Esophagus squamous epithelium (tissue), 5 donors: ENCODE data around the gene ATPAF1. TPM values are rescaled to one million over a fixed set of nuclear protein-coding genes. Genes with fewer than 3 reads are reported as not detected.

Experiments
- DNase-seq: peaks from one replicate; lab custom pipeline; 2025; lab: John Stamatoyannopoulos, UW
- H3K27ac ChIP-seq, 4 donors: fragments of 200-600 bp; sonication (generic); one replicate each; pipeline ENCODE4 v1.5.1; 2016 to 2019; ENCODE audit warnings: mild to moderate bottlenecking in 1 of 4
- H3K27me3 ChIP-seq, 4 donors: fragments of 200-600 bp; sonication (generic); 1 replicate in 3 of 4; 2 replicates in 1 of 4; pipeline versions ENCODE4 v1.5.1 to v1.6.0; 2017 to 2021; ENCODE audit warnings: antibody characterized with exemption in 1 of 4
- H3K36me3 ChIP-seq, 3 donors: fragments of 200-600 bp; sonication (generic); one replicate each; pipeline ENCODE4 v1.5.1; 2016 to 2019
- H3K4me1 ChIP-seq, 3 donors: fragments of 200-600 bp; sonication (generic); one replicate each; pipeline ENCODE4 v1.5.1; 2017 to 2019
- H3K4me3 ChIP-seq, 4 donors: fragments of 200-600 bp; sonication (generic); 1 replicate in 3 of 4; 2 replicates in 1 of 4; pipeline ENCODE4 v1.5.1; 2016 to 2019; ENCODE audit warnings: mild to moderate bottlenecking in 2 of 4, moderate library complexity in 1 of 4
- H3K9me3 ChIP-seq, 3 donors: fragments of 200-600 bp; sonication (generic); one replicate each; pipeline ENCODE4 v1.5.1; 2016 to 2019
- POLR2A ChIP-seq, 4 donors: fragments of 450-650 bp; IDR thresholded peaks; one replicate each; pipeline ENCODE4 v1.6.1; 2017; ENCODE audit warnings: antibody characterized with exemption in 4 of 4, mild to moderate bottlenecking in 4 of 4, moderate library complexity in 3 of 4
- WGBS, 2 donors: methylation state at CpG; one replicate each; pipeline ENCODE4 v1.1.5; 2018; 5-methylcytosine and 5-hydroxymethylcytosine counted together
- intact Hi-C: fragments of 100-400 bp; cut with DNase I; formaldehyde crosslinking; loops from one replicate; pipeline ENCODE4 v1.15.0; 2022
- total RNA-seq, 4 donors: library from RNA; depleted of rRNA; stranded (reverse); fragments of >200 nt; gene quantifications; one replicate each; pipeline ENCODE4 v1.1.0, GENCODE V29; 2016
- TF ChIP-seq, protein P1 (sequence below), 6 experiments: fragments of 450-650 bp in 4 of 6; fragments of 200-600 bp in 2 of 6; sonication (generic) in 2 of 6; IDR thresholded peaks; one replicate each; pipeline ENCODE4 v1.5.1; 2016 to 2019; ENCODE audit warnings: antibody characterized with exemption in 6 of 6, mild to moderate bottlenecking in 4 of 6, moderate library complexity in 4 of 6
- donor health status: DM: yes; HTN: yes; CAD: no.

ATPAF1 gene
- total RNA-seq, 4 donors from 2014 or later = 25.7 to 39.1 (median 32.8) TPM

DNA sequence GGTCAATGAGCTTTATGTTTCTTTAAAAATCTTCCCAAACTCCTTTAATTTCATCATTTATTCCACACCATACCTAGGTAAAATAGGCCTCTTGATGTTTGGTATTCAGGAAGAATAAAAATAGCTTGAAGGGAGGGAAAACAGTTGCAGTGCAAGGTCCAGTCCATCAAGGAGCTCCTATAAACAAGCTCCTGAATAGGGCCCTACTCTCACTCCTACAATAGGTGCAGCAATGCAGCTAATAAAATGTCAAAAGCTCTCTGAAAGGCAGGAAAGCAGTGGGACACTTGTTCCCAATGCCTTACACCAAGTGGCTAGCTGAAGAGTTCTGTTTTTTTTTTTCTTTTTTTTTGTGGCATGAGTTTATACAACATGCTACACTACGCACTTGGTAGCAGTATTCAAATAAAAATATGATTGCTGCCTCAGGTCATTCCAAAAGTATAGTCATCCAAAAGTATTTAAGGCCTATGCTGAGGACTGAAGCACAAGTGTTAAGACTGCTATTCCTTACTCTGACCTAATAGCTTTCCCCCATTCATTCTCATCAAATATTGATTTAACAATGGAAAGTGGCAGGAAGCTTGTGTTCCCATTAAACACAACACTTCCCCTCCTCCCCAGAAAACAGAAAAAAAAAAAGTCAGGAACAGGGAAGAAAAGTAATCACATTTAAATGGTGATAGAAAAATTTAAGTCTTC is 13.3 kb upstream of the ATPAF1 start:
- Histone ChIP-seq H3K4me3 (no peak overlapping the region), H3K9me3 (no peaks in the 10 kb centered on the region), H3K27ac (no peak overlapping the region), H3K27me3 (no peaks in the 10 kb centered on the region), H3K4me1 (peaks cover 0 to 7% (median 2%) of the 10 kb centered on the region in 3 donors), H3K36me3 (peaks cover 20 to 100% (median 37%) of the 10 kb centered on the region in 3 donors)
- 67 to 89% methylated on average over 1 of the region's 1 CpG for WGBS, 2 donors
- intact Hi-C loops = no loop called here
- no peak for DNase-seq
- TF ChIP-seq, protein P1, sequence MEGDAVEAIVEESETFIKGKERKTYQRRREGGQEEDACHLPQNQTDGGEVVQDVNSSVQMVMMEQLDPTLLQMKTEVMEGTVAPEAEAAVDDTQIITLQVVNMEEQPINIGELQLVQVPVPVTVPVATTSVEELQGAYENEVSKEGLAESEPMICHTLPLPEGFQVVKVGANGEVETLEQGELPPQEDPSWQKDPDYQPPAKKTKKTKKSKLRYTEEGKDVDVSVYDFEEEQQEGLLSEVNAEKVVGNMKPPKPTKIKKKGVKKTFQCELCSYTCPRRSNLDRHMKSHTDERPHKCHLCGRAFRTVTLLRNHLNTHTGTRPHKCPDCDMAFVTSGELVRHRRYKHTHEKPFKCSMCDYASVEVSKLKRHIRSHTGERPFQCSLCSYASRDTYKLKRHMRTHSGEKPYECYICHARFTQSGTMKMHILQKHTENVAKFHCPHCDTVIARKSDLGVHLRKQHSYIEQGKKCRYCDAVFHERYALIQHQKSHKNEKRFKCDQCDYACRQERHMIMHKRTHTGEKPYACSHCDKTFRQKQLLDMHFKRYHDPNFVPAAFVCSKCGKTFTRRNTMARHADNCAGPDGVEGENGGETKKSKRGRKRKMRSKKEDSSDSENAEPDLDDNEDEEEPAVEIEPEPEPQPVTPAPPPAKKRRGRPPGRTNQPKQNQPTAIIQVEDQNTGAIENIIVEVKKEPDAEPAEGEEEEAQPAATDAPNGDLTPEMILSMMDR (IDR thresholded peaks at IDR 0.05) = no peak
- no peak for TF ChIP-seq POLR2A (IDR thresholded peaks at IDR 0.05)

DNA sequence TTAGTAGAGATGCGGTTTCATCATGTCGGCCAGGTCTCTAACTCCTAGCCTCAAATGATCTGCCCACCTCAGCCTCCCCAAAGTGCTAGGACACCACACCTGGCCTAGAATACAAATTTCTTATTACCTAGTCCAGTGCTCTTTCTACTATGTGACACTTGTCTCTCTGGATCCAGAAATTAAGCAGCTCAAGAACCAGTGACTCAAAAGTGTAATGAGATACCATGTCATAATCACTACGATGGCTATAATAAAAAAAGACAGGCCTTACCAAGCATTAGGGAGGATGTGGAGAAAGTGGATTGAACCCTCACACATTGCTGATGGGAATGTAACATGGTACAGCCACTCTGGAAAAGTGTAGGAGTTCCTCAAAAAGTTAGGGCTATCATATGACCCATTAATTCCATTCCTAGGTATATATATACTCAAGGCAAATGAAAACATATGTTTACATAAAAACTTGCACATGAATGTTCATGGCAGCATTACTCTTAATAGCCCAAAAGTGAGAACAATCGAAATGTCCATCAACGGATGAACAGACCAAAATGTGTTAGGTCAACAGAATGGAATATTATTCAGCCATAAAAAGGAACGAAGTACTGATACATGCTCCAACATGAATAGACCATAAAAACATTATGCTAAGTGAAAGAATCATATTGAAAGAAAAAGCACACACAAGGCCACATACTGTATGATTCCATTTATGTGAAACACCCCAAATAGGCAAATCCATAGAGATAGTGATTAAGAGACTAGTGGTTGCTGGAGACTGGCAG is 11.8 kb upstream of the ATPAF1 start:
- no peak overlapping the region for H3K27ac ChIP-seq
- no peaks in the 10 kb centered on the region for H3K4me1 ChIP-seq
- H3K9me3 ChIP-seq = no peaks in the 10 kb centered on the region
- no peak for DNase-seq
- peaks cover 20 to 100% (median 37%) of the 10 kb centered on the region in 3 donors for H3K36me3 ChIP-seq
- no peaks in the 10 kb centered on the region for H3K27me3 ChIP-seq
- H3K4me3 ChIP-seq = no peak overlapping the region
- TF ChIP-seq, protein P1 (IDR thresholded peaks at IDR 0.05) = no peak
- TF ChIP-seq POLR2A (IDR thresholded peaks at IDR 0.05) = no peak
- intact Hi-C loops = no loop called here
- WGBS, 2 donors = 94 to 95% methylated on average over 6 of the region's 6 CpGs

DNA sequence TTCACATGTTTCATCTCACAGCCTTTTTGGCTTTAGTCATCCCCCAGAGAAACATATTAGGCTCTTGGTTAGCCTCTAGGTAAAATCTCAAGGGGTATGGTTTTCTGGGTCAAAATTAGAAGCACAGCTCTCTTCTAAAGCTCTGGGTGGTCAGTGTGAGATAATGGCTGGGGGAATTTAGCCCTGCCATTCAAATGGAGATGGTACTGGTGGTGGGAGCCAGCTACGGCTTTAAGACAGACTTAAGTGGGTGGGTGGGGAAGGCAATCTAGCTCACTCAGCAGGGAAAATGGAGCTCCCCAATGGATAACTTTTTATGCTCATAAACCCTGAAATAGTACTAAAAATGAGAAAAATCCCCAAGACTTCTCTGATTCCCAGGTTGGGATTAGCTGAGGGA is 9.2 kb upstream of the ATPAF1 start:
- H3K4me3 ChIP-seq = no peak overlapping the region
- TF ChIP-seq POLR2A (IDR thresholded peaks at IDR 0.05) = no peak
- TF ChIP-seq, protein P1 (IDR thresholded peaks at IDR 0.05) = no peak
- WGBS, 2 donors = 100% methylated on average over 1 of the region's 1 CpG; no CpG with 5 or more reads in 1 of the 2 donors
- H3K9me3 ChIP-seq = no peaks in the 10 kb centered on the region
- intact Hi-C loops = no loop called here
- peaks cover 12 to 100% (median 23%) of the 10 kb centered on the region in 3 donors for H3K36me3 ChIP-seq
- no peaks in the 10 kb centered on the region for H3K4me1 ChIP-seq
- no peaks in the 10 kb centered on the region for H3K27me3 ChIP-seq
- no peak overlapping the region for H3K27ac ChIP-seq
- DNase-seq = no peak

DNA sequence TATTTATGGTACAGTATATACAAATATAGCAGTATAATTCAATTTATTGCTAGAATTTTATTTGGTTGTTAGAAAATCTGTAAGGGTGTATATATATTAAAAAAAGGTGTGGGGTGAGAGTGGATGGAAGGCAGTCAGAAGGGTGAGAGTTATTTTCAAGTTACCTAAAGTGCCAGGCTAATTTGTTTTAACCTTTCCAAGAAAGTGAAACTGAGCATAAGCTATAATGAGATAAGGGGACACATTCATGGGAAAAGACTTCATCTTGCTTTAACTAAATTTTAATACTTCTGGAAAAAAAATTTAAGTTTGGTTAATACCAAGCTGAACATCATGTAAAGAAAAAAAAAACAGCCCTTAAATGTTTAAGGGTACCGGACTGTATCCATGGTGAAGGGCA is 8.4 kb upstream of the ATPAF1 start:
- H3K27me3 ChIP-seq = no peaks in the 10 kb centered on the region
- H3K27ac ChIP-seq = no peak overlapping the region
- TF ChIP-seq, protein P1 (IDR thresholded peaks at IDR 0.05) = no peak
- TF ChIP-seq POLR2A (IDR thresholded peaks at IDR 0.05) = no peak
- H3K4me1 ChIP-seq = no peaks in the 10 kb centered on the region
- intact Hi-C loops = no loop called here
- H3K9me3 ChIP-seq = no peaks in the 10 kb centered on the region
- 87 to 100% methylated on average over 1 of the region's 1 CpG for WGBS, 2 donors
- peaks cover 10 to 92% (median 20%) of the 10 kb centered on the region in 3 donors for H3K36me3 ChIP-seq
- no peak overlapping the region for H3K4me3 ChIP-seq
- no peak for DNase-seq
